Stomach smooth muscle (tissue), 2 donors: Measurements from ENCODE around the gene CREG1.

Source experiments
- H3K27ac ChIP-seq: one replicate; pipeline ENCODE4 v1.7.0; 2013; ENCODE audit warnings: mild to moderate bottlenecking, low read length, inconsistent platforms
- H3K27me3 ChIP-seq, 2 donors: one replicate each; pipeline ENCODE4 v1.7.0; 2013; ENCODE audit warnings: low read length in 2 of 2; ENCODE audit not compliant: insufficient read depth in 2 of 2, control insufficient read depth in 1 of 2
- H3K36me3 ChIP-seq, 2 donors: one replicate each; pipeline ENCODE4 v1.7.0; 2013; ENCODE audit warnings: low read length in 2 of 2; ENCODE audit not compliant: control insufficient read depth in 2 of 2, insufficient read depth in 2 of 2
- H3K4me1 ChIP-seq: one replicate; pipeline ENCODE4 v1.7.0; 2013; ENCODE audit warnings: low read length; ENCODE audit not compliant: control insufficient read depth, insufficient read depth
- H3K4me3 ChIP-seq, 2 donors: one replicate each; pipeline ENCODE4 v1.7.0; 2013; ENCODE audit warnings: low read length in 2 of 2
- H3K9ac ChIP-seq, 2 donors: one replicate each; pipeline ENCODE4 v1.7.0; 2013; ENCODE audit warnings: low read length in 2 of 2, mild to moderate bottlenecking in 1 of 2
- H3K9me3 ChIP-seq, 2 donors: one replicate each; pipeline ENCODE4 v1.7.0; 2013; ENCODE audit warnings: low read length in 2 of 2; ENCODE audit not compliant: control insufficient read depth in 2 of 2
- donor health status: healthy.
- donor health status: Pancreatic carcinoma.

CREG1 gene

DNA sequence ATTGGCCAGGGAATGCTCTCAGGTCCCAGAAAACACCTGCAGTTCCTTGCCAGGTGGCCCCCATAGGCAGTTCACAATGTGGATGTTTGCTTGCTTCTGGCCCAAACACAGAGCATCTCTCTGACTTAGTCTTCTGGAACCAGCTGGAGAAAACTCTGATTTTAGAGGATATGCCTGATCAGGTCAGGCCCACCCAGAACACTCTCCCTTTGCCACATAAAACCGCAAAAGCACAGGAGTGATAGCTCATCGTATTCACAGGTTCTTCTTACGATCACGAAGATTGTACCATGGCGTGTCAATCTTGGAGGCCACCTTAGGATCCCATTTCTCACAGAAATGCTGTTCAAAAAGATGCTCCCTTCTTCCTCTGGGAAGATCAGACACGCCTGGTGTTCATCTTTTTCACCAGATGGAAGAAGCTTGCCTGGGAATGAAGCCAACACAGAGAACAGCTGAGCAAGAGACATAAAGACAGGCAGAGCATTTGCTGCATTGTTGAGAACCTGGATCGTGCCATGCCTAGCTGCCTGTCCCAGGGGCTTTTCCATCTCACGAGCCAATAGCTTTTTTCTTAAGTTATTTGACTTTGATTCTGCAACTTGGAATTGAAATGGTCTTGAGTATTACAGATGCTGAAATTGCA lies 23.6 kb downstream of the CREG1 start:
- peaks cover 0 to 3% of the 10 kb centered on the region in 2 donors for H3K36me3 ChIP-seq

GRCh38 chr1:167528057-167528728 lies 25.4 kb downstream of the CREG1 start:
- no peak overlapping the region for H3K4me3 ChIP-seq
- H3K9me3 ChIP-seq = no peaks in the 10 kb centered on the region
- no peak overlapping the region for H3K27ac ChIP-seq
- H3K4me1 ChIP-seq = peaks cover 2% of the 10 kb centered on the region
- H3K9ac ChIP-seq = no peak overlapping the region
- H3K27me3 ChIP-seq = no peaks in the 10 kb centered on the region
- H3K36me3 ChIP-seq = peaks cover 0 to 3% of the 10 kb centered on the region in 2 donors

More for the DNA sequence above, 23.6 kb downstream of the CREG1 start:
- no peaks in the 10 kb centered on the region for H3K9me3 ChIP-seq
- no peak overlapping the region for H3K27ac ChIP-seq
- no peaks in the 10 kb centered on the region for H3K27me3 ChIP-seq
- H3K9ac ChIP-seq = no peak overlapping the region
- H3K4me3 ChIP-seq = no peak overlapping the region
- H3K4me1 ChIP-seq = peaks cover 8% of the 10 kb centered on the region

DNA sequence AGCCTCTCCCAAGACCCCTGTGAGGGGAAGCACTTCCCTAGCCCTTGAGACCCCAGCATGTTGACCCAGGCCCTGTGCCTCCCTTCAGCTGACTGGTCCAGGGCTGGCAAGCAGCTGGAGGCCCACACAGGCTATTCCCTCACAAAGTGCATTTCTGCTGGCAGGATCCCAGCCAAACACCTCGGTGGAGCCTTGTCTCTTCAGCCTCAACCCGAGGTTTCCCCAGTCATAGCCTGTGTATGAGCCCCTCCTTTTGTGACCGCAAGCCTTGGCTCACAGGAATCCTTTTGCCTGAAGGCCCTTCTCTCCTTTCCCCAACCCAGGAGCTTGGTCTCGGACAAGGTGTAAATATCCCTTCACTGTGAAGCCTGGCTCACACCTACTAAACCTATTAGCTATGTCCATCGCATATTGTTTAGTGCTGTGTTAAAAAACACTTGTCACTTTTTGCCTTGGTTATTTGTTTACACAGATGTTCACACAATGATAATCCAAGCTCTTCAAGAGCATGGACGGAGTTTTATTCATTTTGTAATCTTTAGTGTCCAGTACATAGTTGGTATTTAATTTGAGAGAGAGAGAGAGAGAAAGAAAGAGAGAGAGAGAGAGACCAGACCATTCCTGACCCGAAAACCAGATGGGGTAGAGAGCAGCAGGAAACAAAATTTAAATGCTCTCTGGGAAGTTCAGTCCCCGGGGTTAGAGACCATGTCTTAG lies 26.7 kb downstream of the CREG1 start:
- peaks cover 0 to 3% of the 10 kb centered on the region in 2 donors for H3K36me3 ChIP-seq
- no peaks in the 10 kb centered on the region for H3K9me3 ChIP-seq
- H3K9ac ChIP-seq = no peak overlapping the region
- no peaks in the 10 kb centered on the region for H3K4me1 ChIP-seq
- H3K4me3 ChIP-seq = no peak overlapping the region
- H3K27me3 ChIP-seq = no peaks in the 10 kb centered on the region
- no peak overlapping the region for H3K27ac ChIP-seq

DNA sequence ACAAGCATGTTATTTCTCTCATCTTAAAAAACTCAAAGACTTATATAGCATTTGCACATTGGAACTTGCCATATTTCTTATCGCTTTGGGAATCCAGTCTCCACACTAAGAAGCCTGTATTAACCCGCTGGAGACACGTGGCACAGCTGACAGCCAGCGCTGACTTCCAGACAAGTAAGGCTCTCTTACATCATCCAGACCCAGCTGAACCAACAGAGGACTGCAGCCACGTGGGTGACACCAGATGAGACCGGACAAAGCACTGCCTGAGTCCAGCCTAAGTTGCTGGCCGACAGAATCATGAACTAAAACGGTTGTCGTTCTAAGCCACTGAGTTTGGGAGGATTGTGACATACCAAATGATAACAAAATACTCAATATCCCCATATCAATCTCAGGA lies 28.9 kb downstream of the CREG1 start:
- Histone ChIP-seq H3K4me1 (no peaks in the 10 kb centered on the region), H3K27me3 (no peaks in the 10 kb centered on the region), H3K36me3 (peaks cover 0 to 3% of the 10 kb centered on the region in 2 donors), H3K9ac (no peak overlapping the region), H3K9me3 (no peaks in the 10 kb centered on the region), H3K4me3 (no peak overlapping the region), H3K27ac (no peak overlapping the region)

- Histone ChIP-seq H3K27ac (no peak overlapping the region), H3K27me3 (no peaks in the 10 kb centered on the region), H3K9ac (no peak overlapping the region), H3K9me3 (no peaks in the 10 kb centered on the region), H3K36me3 (no peaks in the 10 kb centered on the region), H3K4me1 (no peaks in the 10 kb centered on the region), H3K4me3 (no peak overlapping the region)
These were observed 31.3 kb downstream of the CREG1 start for GRCh38 chr1:167522246-167522645.

- H3K27me3 ChIP-seq = no peaks in the 10 kb centered on the region
These were observed 32.8 kb downstream of the CREG1 start for GRCh38 chr1:167520711-167521206.

DNA sequence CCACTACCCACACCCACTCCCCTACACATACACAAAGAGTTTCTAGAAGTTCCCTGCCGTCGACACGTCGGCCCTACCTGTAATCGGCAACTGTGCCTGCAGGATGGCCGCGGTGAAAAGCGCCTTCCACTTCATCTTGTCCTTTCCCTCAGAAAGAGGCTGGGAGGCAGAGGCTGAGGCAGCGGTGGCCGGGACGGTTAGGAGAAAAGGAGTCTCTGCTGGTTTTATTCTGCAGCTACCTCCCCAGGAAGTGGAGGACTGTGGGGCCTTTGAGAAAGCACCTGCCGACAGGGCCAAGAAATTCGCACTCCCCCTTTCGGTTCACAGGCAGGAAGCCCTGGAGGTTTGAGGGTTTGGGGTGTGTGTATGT lies 35.2 kb downstream of the CREG1 start, which contains the start of gene CD247:
CD247 (minus strand) TSS at position 199 of the 370 bp plus-strand sequence; CDS start at position 135, 64 bp downstream.
- H3K27me3 ChIP-seq = no peaks in the 10 kb centered on the region
- H3K9me3 ChIP-seq = no peaks in the 10 kb centered on the region
- no peaks in the 10 kb centered on the region for H3K4me1 ChIP-seq
- no peak within 1 kb of the TSS for H3K4me3 ChIP-seq
- H3K27ac ChIP-seq = no peak within 1 kb of the TSS
- no peaks in the 10 kb centered on the region for H3K36me3 ChIP-seq
- no peak within 1 kb of the TSS for H3K9ac ChIP-seq

More at GRCh38 chr1:167520711-167521206, 32.8 kb downstream of the CREG1 start:
- Histone ChIP-seq H3K36me3 (no peaks in the 10 kb centered on the region), H3K27ac (no peak overlapping the region), H3K9me3 (no peaks in the 10 kb centered on the region), H3K4me1 (no peaks in the 10 kb centered on the region), H3K9ac (no peak overlapping the region), H3K4me3 (no peak overlapping the region)

DNA sequence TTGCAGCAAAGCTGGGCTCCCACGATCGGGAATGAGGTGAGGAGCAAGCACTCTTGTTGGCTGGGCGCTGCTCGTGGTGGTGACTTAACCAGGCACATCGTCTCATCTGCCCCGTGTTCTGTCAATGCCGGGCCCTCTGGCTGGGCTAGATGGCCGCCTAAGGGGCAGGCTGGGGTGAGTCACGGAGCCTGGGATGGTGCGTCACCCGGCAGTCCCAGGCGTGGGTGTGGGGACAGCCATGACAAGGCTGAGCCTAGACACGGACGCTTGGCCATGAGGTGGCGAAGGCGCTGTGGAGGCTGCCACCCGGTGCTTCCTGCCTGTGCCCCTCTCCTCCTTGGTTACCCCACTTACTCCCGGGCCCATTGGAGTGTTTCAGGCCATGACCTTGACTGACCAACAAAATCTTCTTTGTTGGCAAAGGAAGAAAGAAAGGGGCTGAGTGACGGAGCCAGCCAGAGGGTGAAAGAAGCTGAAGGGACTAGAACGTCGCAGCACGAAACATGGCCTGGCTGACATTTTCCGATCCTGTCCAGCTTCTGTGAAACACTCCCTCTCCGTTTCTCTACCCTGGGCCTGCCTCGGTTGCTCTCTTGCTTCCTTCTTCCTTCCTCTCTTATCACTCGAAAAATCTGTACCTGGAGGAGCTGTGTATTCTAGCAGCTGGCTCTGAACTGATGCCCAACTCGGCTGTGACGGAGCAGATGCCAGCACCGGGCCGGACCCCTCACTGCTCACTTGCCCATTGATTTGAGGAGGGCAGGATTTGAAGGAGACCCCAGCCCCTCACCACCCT lies 35.8 kb downstream of the CREG1 start:
- Histone ChIP-seq H3K9me3 (no peaks in the 10 kb centered on the region), H3K4me1 (no peaks in the 10 kb centered on the region), H3K27me3 (no peaks in the 10 kb centered on the region), H3K4me3 (no peak overlapping the region), H3K9ac (no peak overlapping the region), H3K36me3 (no peaks in the 10 kb centered on the region), H3K27ac (no peak overlapping the region)

- Histone ChIP-seq H3K4me3 (no peak overlapping the region), H3K27ac (no peak overlapping the region), H3K36me3 (no peaks in the 10 kb centered on the region), H3K4me1 (no peaks in the 10 kb centered on the region), H3K9me3 (no peaks in the 10 kb centered on the region), H3K9ac (no peak overlapping the region), H3K27me3 (no peaks in the 10 kb centered on the region)
These were observed 36.9 kb downstream of the CREG1 start for GRCh38 chr1:167516404-167517388.
